HG02970 (cell line): ENCODE data around the gene CCSER2.
"Not testable (repeated sequence)": the region's sequence is repeated elsewhere in the genome, so short reads cannot be mapped to it uniquely, and the experiment has no call there.

Experiments used
- ATAC-seq: cut with Tn5 transposase; IDR thresholded peaks from one replicate; pipeline ENCODE4 v1.9.1; 2021; ENCODE audit warnings: mild to moderate bottlenecking, moderate library complexity, moderate number of reproducible peaks; ENCODE audit not compliant: unreplicated experiment, low FRiP score

The CCSER2 gene

GRCh38 chr10:84375011-84375410, 46.6 kb downstream of the CCSER2 start:
- ATAC-seq: peak; percentile 67

GRCh38 chr10:84375881-84376280, 47.5 kb downstream of the CCSER2 start:
- ATAC-seq: no peak

GRCh38 chr10:84388148-84388547, 59.8 kb downstream of the CCSER2 start:
- ATAC-seq: no peak

GRCh38 chr10:84390364-84390763, 62.0 kb downstream of the CCSER2 start:
- ATAC-seq: no peak

GRCh38 chr10:84391326-84391725, 62.9 kb downstream of the CCSER2 start:
- no peak for ATAC-seq

- ATAC-seq: no peak
Observed at GRCh38 chr10:84392181-84392580, 63.8 kb downstream of the CCSER2 start.

GRCh38 chr10:84395581-84395980, 67.2 kb downstream of the CCSER2 start:
- ATAC-seq: no peak

GRCh38 chr10:84397735-84398144, 69.4 kb downstream of the CCSER2 start:
- ATAC-seq: no peak

- ATAC-seq: no peak
Observed at GRCh38 chr10:84398696-84399095, 70.3 kb downstream of the CCSER2 start.

GRCh38 chr10:84401854-84402611, 73.6 kb downstream of the CCSER2 start:
- ATAC-seq: no peak

- ATAC-seq: no peak
Observed at GRCh38 chr10:84404783-84405182, 76.4 kb downstream of the CCSER2 start.

- no peak for ATAC-seq
Observed at GRCh38 chr10:84405662-84406061, 77.3 kb downstream of the CCSER2 start.

- ATAC-seq: no peak
Observed at GRCh38 chr10:84406561-84406960, 78.2 kb downstream of the CCSER2 start.

GRCh38 chr10:84407388-84408049, 79.1 kb downstream of the CCSER2 start:
- ATAC-seq: no peak

- no peak for ATAC-seq
Observed at GRCh38 chr10:84412482-84412881, 84.1 kb downstream of the CCSER2 start.

GRCh38 chr10:84414110-84414509, 85.7 kb downstream of the CCSER2 start:
- ATAC-seq: not testable (repeated sequence)

- ATAC-seq: no peak
Observed at GRCh38 chr10:84415539-84416244, 87.3 kb downstream of the CCSER2 start.

GRCh38 chr10:84416245-84416555, 87.8 kb downstream of the CCSER2 start:
- ATAC-seq: no peak

- ATAC-seq: no peak
Observed at GRCh38 chr10:84423719-84424118, 95.3 kb downstream of the CCSER2 start.

- no peak for ATAC-seq
Observed at GRCh38 chr10:84424731-84425167, 96.4 kb downstream of the CCSER2 start.

GRCh38 chr10:84427903-84428650, 99.7 kb downstream of the CCSER2 start:
- no peak for ATAC-seq
